ENCODE measurements around the gene SAP30BP.
A peak's percentile ranks its signal among the peaks of the same experiment; 100 is the strongest.

SAP30BP gene

GRCh38 chr17:75753514-75754377 is 86.6 kb downstream of the SAP30BP start:
- no peaks in the 10 kb centered on the region for H3K27me3 ChIP-seq
- peak overlapping the region; percentile 39 to 47 for H3K27ac ChIP-seq
- no peaks in the 10 kb centered on the region for H3K9me3 ChIP-seq
- H3K4me3 ChIP-seq = peak overlapping the region; percentile 46 to 47
- intact Hi-C loops (cut with DNase I; ENCODE audit: low total_unique reads) = loop anchor here (5.0 kb wide), 1 partner anchor 81 kb away; no protein-coding TSS in a partner anchor
- H3K36me3 ChIP-seq = peaks cover 0 to 92% (median 10%) of the 10 kb centered on the region in 3 donors
- TF ChIP-seq CTCF (IDR thresholded peaks at IDR 0.05) = peak; percentile 46 to 53
- peak in 1 of 2 donors; percentile 83 for DNase-seq
- H3K4me1 ChIP-seq = peaks cover 0 to 28% (median 19%) of the 10 kb centered on the region in 4 donors

GRCh38 chr17:75754378-75755204 is 87.5 kb downstream of the SAP30BP start:
- H3K36me3 ChIP-seq = peaks cover 0 to 100% (median 10%) of the 10 kb centered on the region in 3 donors
- intact Hi-C loops (cut with DNase I; ENCODE audit: low total_unique reads) = loop anchor here (5.0 kb wide), 1 partner anchor 82 kb away; no protein-coding TSS in a partner anchor
- no peak for TF ChIP-seq CTCF (IDR thresholded peaks at IDR 0.05)
- H3K4me3 ChIP-seq = peak overlapping the region; percentile 46 to 47
- no peaks in the 10 kb centered on the region for H3K27me3 ChIP-seq
- peaks cover 0 to 25% (median 19%) of the 10 kb centered on the region in 4 donors for H3K4me1 ChIP-seq
- no peak for DNase-seq
- H3K27ac ChIP-seq = peak overlapping the region in 1 of 2 donors; percentile 47
- H3K9me3 ChIP-seq = no peaks in the 10 kb centered on the region

- no peaks in the 10 kb centered on the region for H3K9me3 ChIP-seq
- H3K4me3 ChIP-seq = no peak overlapping the region
- H3K36me3 ChIP-seq = peaks cover 0 to 96% (median 14%) of the 10 kb centered on the region in 3 donors
- no peak for TF ChIP-seq CTCF (IDR thresholded peaks at IDR 0.05)
- H3K27me3 ChIP-seq = no peaks in the 10 kb centered on the region
- DNase-seq = peak in 1 of 2 donors; percentile 64
- intact Hi-C loops (cut with DNase I; ENCODE audit: low total_unique reads) = no loop called here
- H3K4me1 ChIP-seq = peaks cover 0 to 17% (median 12%) of the 10 kb centered on the region in 4 donors
- H3K27ac ChIP-seq = no peak overlapping the region
Measured at GRCh38 chr17:75755205-75755901, 88.2 kb downstream of the SAP30BP start.

- DNase-seq = peak in 1 of 2 donors; percentile 56
- H3K9me3 ChIP-seq = no peaks in the 10 kb centered on the region
- intact Hi-C loops (cut with DNase I; ENCODE audit: low total_unique reads) = no loop called here
- TF ChIP-seq CTCF (IDR thresholded peaks at IDR 0.05) = no peak
- H3K27ac ChIP-seq = no peak overlapping the region
- no peak overlapping the region for H3K4me3 ChIP-seq
- peaks cover 0 to 16% (median 12%) of the 10 kb centered on the region in 4 donors for H3K4me1 ChIP-seq
- peaks cover 0 to 94% (median 14%) of the 10 kb centered on the region in 3 donors for H3K36me3 ChIP-seq
- H3K27me3 ChIP-seq = no peaks in the 10 kb centered on the region
Measured at GRCh38 chr17:75755990-75756389, 88.9 kb downstream of the SAP30BP start.

Measured in tibial artery (tissue), 4 donors.